ENCODE data around the gene WIPF2. TPM values are rescaled to one million over a fixed set of nuclear protein-coding genes. Genes with fewer than 3 reads are reported as not detected.

WIPF2 gene
- polyA plus RNA-seq, 6 donors from 2014 or later, result 2.9 to 11.4 (median 9.2) TPM

DNA sequence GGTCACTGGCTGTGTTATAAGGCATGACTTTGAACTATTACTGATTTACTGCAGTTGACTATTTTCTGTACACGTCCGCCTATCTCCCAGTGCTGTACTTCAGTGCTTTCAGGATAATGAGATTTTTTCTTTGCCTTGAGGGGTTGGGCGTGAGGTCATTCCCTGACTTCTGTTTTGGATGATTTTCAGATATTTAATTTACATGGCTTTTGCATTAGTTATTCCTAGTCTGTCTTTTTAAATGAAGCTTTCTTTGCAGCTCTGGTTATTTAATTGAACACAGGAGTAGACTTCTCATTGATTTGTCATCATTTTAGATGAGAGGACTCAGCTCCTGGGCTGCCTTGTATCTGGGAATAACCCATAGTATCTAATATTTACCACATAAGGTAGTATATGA is 23.7 kb downstream of the WIPF2 start:
- Mint-ChIP-seq H3K27ac (peak overlapping the region in 4 of 6 donors; percentile 33 to 73 (median 42)), H3K36me3 (no peaks in the 10 kb centered on the region), H3K27me3 (no peaks in the 10 kb centered on the region), H3K4me3 (no peak overlapping the region), H3K4me1 (peaks cover 11 to 52% (median 28%) of the 10 kb centered on the region in 3 donors), H3K9me3 (no peaks in the 10 kb centered on the region)
- ATAC-seq (ENCODE audit: low read depth in 2 of 2) (no peak), DNase-seq (no peak)

GRCh38 chr17:40243761-40244160 is 24.7 kb downstream of the WIPF2 start:
- ATAC-seq (ENCODE audit: low read depth in 2 of 2) (no peak), DNase-seq (no peak)
- H3K9me3 Mint-ChIP-seq, result no peaks in the 10 kb centered on the region
- no peaks in the 10 kb centered on the region for H3K27me3 Mint-ChIP-seq
- H3K4me3 Mint-ChIP-seq, result no peak overlapping the region
- H3K36me3 Mint-ChIP-seq, result no peaks in the 10 kb centered on the region
- H3K27ac Mint-ChIP-seq, result peak overlapping the region in 3 of 6 donors; percentile 11 to 47 (median 37)
- H3K4me1 Mint-ChIP-seq, result peaks cover 11 to 53% (median 31%) of the 10 kb centered on the region in 3 donors

DNA sequence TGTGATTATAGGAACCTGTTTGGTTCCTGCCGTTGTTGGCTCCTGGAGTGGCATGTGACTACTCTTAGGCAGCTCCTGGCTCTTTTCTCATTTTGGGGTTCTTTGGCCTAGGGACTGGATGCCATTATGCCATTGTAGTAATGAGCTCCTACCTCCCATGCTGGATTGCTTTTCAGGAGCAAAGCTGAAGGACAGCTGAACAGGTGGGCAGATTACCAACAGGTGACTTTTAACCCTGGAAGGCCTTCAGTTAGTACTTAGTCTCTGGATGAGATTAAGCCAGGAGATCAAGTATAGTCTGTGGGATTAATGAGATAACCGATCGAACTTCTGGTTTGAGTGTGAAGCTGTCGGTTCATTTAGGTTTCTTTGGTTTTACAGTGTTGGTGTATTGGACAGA is 25.2 kb downstream of the WIPF2 start:
- Mint-ChIP-seq H3K27me3 (no peaks in the 10 kb centered on the region), H3K27ac (peak overlapping the region in 2 of 6 donors; percentile 25 to 50), H3K9me3 (no peaks in the 10 kb centered on the region), H3K4me3 (no peak overlapping the region), H3K4me1 (peaks cover 11 to 57% (median 31%) of the 10 kb centered on the region in 3 donors), H3K36me3 (no peaks in the 10 kb centered on the region)
- ATAC-seq (ENCODE audit: low read depth in 2 of 2), result no peak
- no peak for DNase-seq

- no peak for DNase-seq
- Mint-ChIP-seq H3K27ac (peak overlapping the region in 1 of 6 donors; percentile 24), H3K9me3 (no peaks in the 10 kb centered on the region), H3K36me3 (no peaks in the 10 kb centered on the region), H3K4me3 (no peak overlapping the region), H3K27me3 (no peaks in the 10 kb centered on the region), H3K4me1 (peaks cover 4 to 49% (median 27%) of the 10 kb centered on the region in 3 donors)
- no peak for ATAC-seq (ENCODE audit: low read depth in 2 of 2)
Observed at GRCh38 chr17:40247926-40248495, 28.9 kb downstream of the WIPF2 start.

GRCh38 chr17:40248507-40248906 is 29.4 kb downstream of the WIPF2 start:
- H3K9me3 Mint-ChIP-seq, result no peaks in the 10 kb centered on the region

DNA sequence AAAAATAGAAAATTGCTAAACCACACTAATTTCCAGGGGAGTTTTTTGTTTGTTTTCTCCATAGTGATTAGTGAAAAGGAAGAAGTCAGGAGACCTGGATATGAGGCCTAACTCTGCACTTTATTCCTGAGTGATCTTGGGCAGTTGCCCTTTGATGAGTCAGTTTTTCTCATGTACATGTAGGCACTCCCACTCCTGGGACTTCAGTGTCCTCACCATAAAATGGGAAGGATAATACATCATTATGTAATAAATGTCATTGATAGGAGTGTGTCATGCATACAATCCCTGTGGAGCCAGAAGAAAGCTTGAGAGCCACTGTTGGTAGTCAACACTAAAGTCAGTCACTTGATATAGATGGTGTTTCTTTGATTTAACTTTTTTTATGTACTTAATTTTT is 32.5 kb downstream of the WIPF2 start:
- peaks cover 10 to 23% (median 20%) of the 10 kb centered on the region in 3 donors for H3K4me1 Mint-ChIP-seq
- no peaks in the 10 kb centered on the region for H3K27me3 Mint-ChIP-seq
- no peak overlapping the region for H3K4me3 Mint-ChIP-seq
- no peaks in the 10 kb centered on the region for H3K9me3 Mint-ChIP-seq
- no peaks in the 10 kb centered on the region for H3K36me3 Mint-ChIP-seq
- DNase-seq (no peak), ATAC-seq (ENCODE audit: low read depth in 2 of 2) (no peak)
- no peak overlapping the region for H3K27ac Mint-ChIP-seq

More at GRCh38 chr17:40248507-40248906, 29.4 kb downstream of the WIPF2 start:
- Mint-ChIP-seq H3K36me3 (no peaks in the 10 kb centered on the region), H3K4me3 (no peak overlapping the region), H3K4me1 (peaks cover 8 to 47% (median 24%) of the 10 kb centered on the region in 3 donors), H3K27me3 (no peaks in the 10 kb centered on the region), H3K27ac (no peak overlapping the region)
- no peak for DNase-seq
- ATAC-seq (ENCODE audit: low read depth in 2 of 2), result no peak

- H3K27ac Mint-ChIP-seq, result peak overlapping the region in 2 of 6 donors; percentile 20 to 36
- peaks cover 0 to 4% of the 10 kb centered on the region in 2 donors for H3K36me3 Mint-ChIP-seq
Observed at GRCh38 chr17:40253565-40253964, 34.5 kb downstream of the WIPF2 start.

DNA sequence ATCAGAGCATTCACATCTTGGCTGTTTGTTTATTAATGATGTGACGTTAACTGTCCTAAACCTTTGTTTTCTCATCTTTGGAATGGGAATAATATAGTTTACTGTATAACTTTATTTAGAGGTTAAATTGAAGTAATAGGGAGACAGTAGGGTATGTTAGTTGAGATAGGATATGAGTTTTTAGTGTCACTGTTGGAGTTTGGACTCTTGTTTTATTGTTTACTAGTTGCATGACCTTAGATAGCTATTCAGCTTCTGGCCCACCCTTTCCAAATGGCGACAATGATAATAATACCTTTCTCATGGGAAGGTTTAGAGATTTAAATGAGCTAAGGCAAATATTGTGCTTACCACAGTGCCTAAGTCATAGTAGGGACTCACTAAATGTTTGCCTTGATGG is 40.4 kb downstream of the WIPF2 start:
- DNase-seq (no peak), ATAC-seq (ENCODE audit: low read depth in 2 of 2) (no peak)
- Mint-ChIP-seq H3K4me1 (peaks cover 0 to 15% (median 2%) of the 10 kb centered on the region in 3 donors), H3K27me3 (no peaks in the 10 kb centered on the region), H3K9me3 (no peaks in the 10 kb centered on the region), H3K36me3 (peaks cover 4 to 12% of the 10 kb centered on the region in 2 donors), H3K4me3 (no peak overlapping the region), H3K27ac (no peak overlapping the region)

More at GRCh38 chr17:40253565-40253964, 34.5 kb downstream of the WIPF2 start:
- Mint-ChIP-seq H3K4me1 (peaks cover 11 to 25% (median 16%) of the 10 kb centered on the region in 3 donors), H3K4me3 (no peak overlapping the region), H3K27me3 (no peaks in the 10 kb centered on the region), H3K9me3 (no peaks in the 10 kb centered on the region)
- ATAC-seq (ENCODE audit: low read depth in 2 of 2), result no peak
- DNase-seq, result no peak

DNA sequence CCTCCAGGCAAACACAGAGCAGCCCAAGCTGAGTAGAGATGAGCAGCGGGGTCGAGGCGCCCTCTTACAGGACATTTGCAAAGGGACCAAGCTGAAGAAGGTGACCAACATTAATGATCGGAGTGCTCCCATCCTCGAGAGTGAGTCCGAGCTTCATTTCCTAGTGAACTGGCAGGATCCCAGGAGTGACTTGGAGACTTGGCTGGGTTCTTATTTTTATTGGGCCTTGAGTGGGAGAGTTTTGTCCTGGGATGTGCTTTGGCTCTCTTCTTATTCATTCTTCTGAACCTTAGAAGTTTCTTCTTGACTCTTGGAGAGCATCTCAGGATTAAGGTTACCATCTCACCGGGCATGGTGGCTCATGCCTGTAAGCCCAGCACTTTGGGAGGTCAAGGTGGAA is 41.4 kb downstream of the WIPF2 start:
- peaks cover 4 to 12% of the 10 kb centered on the region in 2 donors for H3K36me3 Mint-ChIP-seq
- peak overlapping the region in 2 of 6 donors; percentile 51 to 64 for H3K27ac Mint-ChIP-seq
- no peak for DNase-seq
- H3K4me1 Mint-ChIP-seq, result peaks cover 0 to 15% (median 2%) of the 10 kb centered on the region in 3 donors
- H3K4me3 Mint-ChIP-seq, result no peak overlapping the region
- H3K27me3 Mint-ChIP-seq, result no peaks in the 10 kb centered on the region
- H3K9me3 Mint-ChIP-seq, result no peaks in the 10 kb centered on the region
- ATAC-seq (ENCODE audit: low read depth in 2 of 2), result no peak

- H3K27me3 Mint-ChIP-seq, result no peaks in the 10 kb centered on the region
- H3K4me3 Mint-ChIP-seq, result no peak overlapping the region
- peaks cover 0 to 7% (median 0%) of the 10 kb centered on the region in 3 donors for H3K4me1 Mint-ChIP-seq
- ATAC-seq (ENCODE audit: low read depth in 2 of 2) (no peak), DNase-seq (no peak)
- no peak overlapping the region for H3K27ac Mint-ChIP-seq
- H3K9me3 Mint-ChIP-seq, result no peaks in the 10 kb centered on the region
- H3K36me3 Mint-ChIP-seq, result peaks cover 0 to 12% of the 10 kb centered on the region in 2 donors
Observed at GRCh38 chr17:40264458-40265185, 45.5 kb downstream of the WIPF2 start.

DNA sequence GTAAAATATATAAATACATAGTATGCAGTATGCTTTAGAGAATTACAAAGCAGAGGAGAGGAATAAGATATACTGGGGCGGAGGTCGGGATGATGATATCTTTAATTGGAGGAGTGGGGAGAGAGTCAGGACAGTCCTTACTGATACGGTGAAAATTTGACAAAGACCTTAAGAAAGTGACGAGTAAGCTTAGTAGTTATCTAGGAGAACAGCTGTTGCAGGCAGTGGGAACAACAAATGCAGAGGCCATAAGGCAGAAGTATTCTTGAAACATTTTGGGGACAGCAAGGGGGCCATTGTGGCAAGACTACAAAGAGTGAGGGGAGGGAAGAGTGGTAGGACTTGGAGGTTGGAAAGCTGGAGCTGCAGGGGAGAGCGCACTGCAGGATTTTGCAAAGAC is 46.2 kb downstream of the WIPF2 start:
- H3K27me3 Mint-ChIP-seq, result no peaks in the 10 kb centered on the region
- peaks cover 0 to 7% (median 0%) of the 10 kb centered on the region in 3 donors for H3K4me1 Mint-ChIP-seq
- DNase-seq (no peak), ATAC-seq (ENCODE audit: low read depth in 2 of 2) (no peak)
- H3K27ac Mint-ChIP-seq, result no peak overlapping the region
- H3K9me3 Mint-ChIP-seq, result no peaks in the 10 kb centered on the region
- H3K36me3 Mint-ChIP-seq, result peaks cover 0 to 12% of the 10 kb centered on the region in 2 donors
- H3K4me3 Mint-ChIP-seq, result no peak overlapping the region

- no peak overlapping the region for H3K4me3 Mint-ChIP-seq
- H3K27me3 Mint-ChIP-seq, result no peaks in the 10 kb centered on the region
- ATAC-seq (ENCODE audit: low read depth in 2 of 2), result no peak
Observed at GRCh38 chr17:40266882-40267281, 47.8 kb downstream of the WIPF2 start.

DNA sequence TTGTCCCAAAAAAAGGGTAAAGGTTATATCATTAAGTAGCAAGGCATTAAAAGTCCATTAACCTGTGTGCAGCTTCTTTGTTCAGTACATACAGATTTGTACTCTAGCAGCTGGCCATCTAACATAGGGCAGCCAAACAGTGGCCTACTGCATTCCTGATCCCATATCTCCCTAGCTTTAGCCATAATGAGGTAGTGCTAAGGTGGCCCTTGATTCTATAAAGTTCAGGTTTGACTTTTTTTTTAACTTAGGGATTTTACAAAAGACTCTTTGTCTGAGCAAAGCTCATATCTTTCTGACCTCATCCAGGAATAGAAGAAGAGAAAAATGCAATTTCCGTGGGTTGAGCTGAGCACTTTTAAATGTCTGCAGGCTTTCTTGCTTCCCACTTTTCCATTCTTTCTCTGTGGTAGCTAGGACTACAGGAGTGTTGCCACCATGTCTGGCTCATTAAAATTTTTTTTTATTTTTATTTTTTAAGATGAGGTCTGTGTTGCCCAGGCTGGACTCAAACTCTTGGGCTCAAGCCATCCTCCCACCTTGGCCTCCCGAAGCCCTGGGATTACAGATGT is 49.1 kb downstream of the WIPF2 start:
- no peak for ATAC-seq (ENCODE audit: low read depth in 2 of 2)

More at GRCh38 chr17:40266882-40267281, 47.8 kb downstream of the WIPF2 start:
- DNase-seq, result no peak
- Mint-ChIP-seq H3K9me3 (no peaks in the 10 kb centered on the region), H3K4me1 (peaks cover 0 to 7% (median 4%) of the 10 kb centered on the region in 3 donors), H3K36me3 (peaks cover 7 to 12% of the 10 kb centered on the region in 2 donors), H3K27ac (no peak overlapping the region)

More for the DNA sequence above, 49.1 kb downstream of the WIPF2 start:
- no peaks in the 10 kb centered on the region for H3K27me3 Mint-ChIP-seq
- peaks cover 0 to 10% (median 8%) of the 10 kb centered on the region in 3 donors for H3K4me1 Mint-ChIP-seq
- DNase-seq, result no peak
- H3K4me3 Mint-ChIP-seq, result no peak overlapping the region
- H3K36me3 Mint-ChIP-seq, result peaks cover 8 to 10% of the 10 kb centered on the region in 2 donors
- peak overlapping the region in 1 of 6 donors; percentile 34 for H3K27ac Mint-ChIP-seq
- no peaks in the 10 kb centered on the region for H3K9me3 Mint-ChIP-seq
